Smooth muscle cell (in vitro differentiated cells): Measurements from ENCODE around the gene ATF7IP. TPM values are rescaled to one million over a fixed set of nuclear protein-coding genes. Genes with fewer than 3 reads are reported as not detected.
A peak's percentile ranks its signal among the peaks of the same experiment; 100 is the strongest.

ENCODE experiments used
- DNase-seq: peaks from one replicate; lab custom pipeline; 2025; ENCODE audit not compliant: unreplicated experiment; lab: John Stamatoyannopoulos, UW
- H2AFZ ChIP-seq: fragments of 200-600 bp; sonication (generic); 2 replicates; pipeline ENCODE4 v1.6.0; 2016; ENCODE audit warnings: antibody characterized with exemption, low read depth, mild to moderate bottlenecking
- H3F3A ChIP-seq: fragments of 200-600 bp; sonication (generic); 2 replicates; pipeline ENCODE4 v1.6.0; 2017; ENCODE audit warnings: antibody characterized with exemption, low read depth
- H3K27ac ChIP-seq: fragments of 200-600 bp; sonication (generic); 2 replicates; pipeline ENCODE4 v1.5.1; 2016; ENCODE audit warnings: low read depth, mild to moderate bottlenecking
- H3K27me3 ChIP-seq: fragments of 200-600 bp; sonication (generic); 2 replicates; pipeline ENCODE4 v1.6.1; 2016; ENCODE audit warnings: low read depth, mild to moderate bottlenecking
- H3K36me3 ChIP-seq: fragments of 200-600 bp; sonication (generic); 2 replicates; pipeline ENCODE4 v1.5.1; 2016; ENCODE audit warnings: low read depth
- H3K4me1 ChIP-seq: fragments of 200-600 bp; sonication (generic); 2 replicates; pipeline ENCODE4 v1.5.1; 2016; ENCODE audit warnings: low read depth
- H3K4me2 ChIP-seq: fragments of 200-600 bp; sonication (generic); 2 replicates; pipeline ENCODE4 v1.6.0; 2016; ENCODE audit warnings: mild to moderate bottlenecking
- H3K4me3 ChIP-seq: fragments of 200-600 bp; sonication (generic); 2 replicates; pipeline ENCODE4 v1.5.1; 2016; ENCODE audit warnings: mild to moderate bottlenecking
- H3K79me2 ChIP-seq: fragments of 200-600 bp; sonication (generic); 2 replicates; pipeline ENCODE4 v1.6.0; 2016; ENCODE audit warnings: low read depth, mild to moderate bottlenecking
- H3K9ac ChIP-seq: fragments of 200-600 bp; sonication (generic); 2 replicates; pipeline ENCODE4 v1.6.0; 2016; ENCODE audit warnings: low read depth
- H3K9me3 ChIP-seq: fragments of 200-600 bp; sonication (generic); replicated peaks from 2 replicates; pipeline ENCODE4 v1.5.1; 2016; ENCODE audit warnings: low read depth
- H4K20me1 ChIP-seq: fragments of 200-600 bp; sonication (generic); 2 replicates; pipeline ENCODE4 v1.6.0; 2016; ENCODE audit warnings: low read depth
- CTCF ChIP-seq: fragments of 200-600 bp; sonication (generic); IDR thresholded peaks from 2 replicates; pipeline ENCODE4 v1.5.1; 2017; ENCODE audit warnings: borderline replicate concordance, mild to moderate bottlenecking, antibody characterized with exemption; ENCODE audit not compliant: insufficient read depth, poor library complexity, severe bottlenecking
- WGBS: methylation state at CpG from one replicate; pipeline ENCODE4 v1.1.7; 2016; ENCODE audit warnings: low lambda C conversion rate; 5-methylcytosine and 5-hydroxymethylcytosine counted together
- polyA plus RNA-seq: library from polyadenylated mRNA; unstranded; fragments of >200 nt; fragmentation: Nextera tagmentation; extraction: Ambion mirVana; gene quantifications from 2 replicates; pipeline ENCODE4 v1.2.1, GENCODE V29; 2016
- total RNA-seq: library from RNA; depleted of rRNA; stranded (reverse); fragments of >200 nt; gene quantifications from 2 replicates; pipeline ENCODE4 v1.2.3, GENCODE V29; 2014

ATF7IP gene
- total and polyA plus RNA-seq, 2 experiments from 2014 or later: 27.5 to 66.8 TPM

GRCh38 chr12:14417715-14418114, 52.2 kb downstream of the ATF7IP start:
- H2AFZ ChIP-seq: peak overlapping the region; percentile 55
- peaks cover 27% of the 10 kb centered on the region for H3F3A ChIP-seq
- peaks cover 61% of the 10 kb centered on the region for H3K4me1 ChIP-seq
- H3K27ac ChIP-seq: peak overlapping the region; percentile 92
- H3K9ac ChIP-seq: peak overlapping the region; percentile 65
- TF ChIP-seq CTCF: no peak
- H4K20me1 ChIP-seq: peaks cover 14% of the 10 kb centered on the region
- H3K79me2 ChIP-seq: peaks cover 100% of the 10 kb centered on the region
- 19% methylated on average over 3 of the region's 3 CpGs for WGBS
- H3K27me3 ChIP-seq: no peaks in the 10 kb centered on the region
- H3K36me3 ChIP-seq: peaks cover 3% of the 10 kb centered on the region
- peak overlapping the region; percentile 92 for H3K4me2 ChIP-seq
- DNase-seq: no peak
- H3K4me3 ChIP-seq: peak overlapping the region; percentile 44
- no peaks in the 10 kb centered on the region for H3K9me3 ChIP-seq

DNA sequence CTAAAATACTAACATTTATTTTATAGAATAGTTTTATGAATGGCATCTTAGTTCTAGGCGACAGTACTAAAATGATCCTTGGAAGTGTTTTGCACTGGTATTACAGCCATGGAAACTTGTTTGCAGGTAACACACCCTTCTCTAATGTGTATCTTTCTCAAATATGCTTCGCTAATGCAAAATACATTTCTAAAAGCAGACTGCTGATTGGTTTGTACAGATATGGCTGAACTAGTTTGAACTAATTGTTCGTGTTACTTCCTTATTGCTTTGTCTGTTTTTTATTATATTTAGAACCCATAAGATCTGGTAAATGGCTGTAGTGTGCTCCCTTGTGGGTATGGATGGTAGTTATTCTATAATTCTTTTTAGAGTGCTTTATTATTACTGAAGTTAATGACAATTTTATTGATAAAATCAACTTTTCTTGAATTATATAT, 53.0 kb downstream of the ATF7IP start:
- Histone ChIP-seq H3K27ac (peak overlapping the region; percentile 92), H4K20me1 (peaks cover 17% of the 10 kb centered on the region), H3K9me3 (no peaks in the 10 kb centered on the region), H3K4me2 (peak overlapping the region; percentile 92), H3K4me1 (peaks cover 59% of the 10 kb centered on the region), H3K36me3 (peaks cover 3% of the 10 kb centered on the region), H3K79me2 (peaks cover 100% of the 10 kb centered on the region), H3K9ac (peak overlapping the region; percentile 65), H3K4me3 (peak overlapping the region; percentile 44), H3K27me3 (no peaks in the 10 kb centered on the region), H3F3A (peaks cover 27% of the 10 kb centered on the region), H2AFZ (peak overlapping the region; percentile 55)
- no peak for DNase-seq
- TF ChIP-seq CTCF: peak; percentile 46
- WGBS: 58% methylated on average over 3 of the region's 3 CpGs

DNA sequence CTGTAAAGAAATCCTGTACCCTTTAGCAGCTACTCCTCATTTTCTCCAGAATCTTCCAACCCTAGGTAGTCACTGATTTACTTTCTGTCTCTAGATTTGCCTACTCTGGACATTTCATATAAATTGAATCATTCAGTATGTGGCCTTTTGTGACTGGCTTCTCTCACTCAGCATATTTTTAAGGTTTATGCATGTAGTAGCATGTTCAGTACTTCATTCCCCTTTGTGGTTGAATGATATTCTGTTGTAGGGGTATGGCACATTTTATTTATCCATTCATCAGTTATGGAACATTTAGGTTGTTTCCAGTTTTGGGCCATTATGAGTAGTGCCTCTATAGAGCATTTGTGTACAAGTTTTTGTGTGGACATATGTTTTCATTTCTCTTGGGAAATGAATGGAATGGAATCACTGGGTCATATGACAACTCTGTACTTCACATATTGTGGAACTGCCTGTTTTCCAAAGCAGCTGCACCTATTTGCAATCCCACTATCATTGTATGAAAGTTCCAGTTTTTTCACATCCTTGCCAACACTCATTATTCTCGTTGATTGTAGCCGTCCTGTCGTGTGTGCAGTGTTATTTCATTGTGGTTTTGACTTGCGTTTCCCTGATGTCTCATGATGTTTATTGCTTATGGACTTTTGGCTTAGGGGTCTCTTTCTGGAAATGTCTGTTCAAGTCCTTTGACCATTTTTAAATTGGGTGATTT, 57.2 kb downstream of the ATF7IP start:
- no peak overlapping the region for H3K9ac ChIP-seq
- H3K79me2 ChIP-seq: peaks cover 100% of the 10 kb centered on the region
- no peaks in the 10 kb centered on the region for H3K27me3 ChIP-seq
- H3K4me1 ChIP-seq: peaks cover 24% of the 10 kb centered on the region
- H3K36me3 ChIP-seq: peaks cover 3% of the 10 kb centered on the region
- no peak overlapping the region for H3K4me2 ChIP-seq
- no peaks in the 10 kb centered on the region for H3K9me3 ChIP-seq
- H3K27ac ChIP-seq: no peak overlapping the region
- no peak overlapping the region for H2AFZ ChIP-seq
- TF ChIP-seq CTCF: no peak
- H3F3A ChIP-seq: peaks cover 9% of the 10 kb centered on the region
- peaks cover 12% of the 10 kb centered on the region for H4K20me1 ChIP-seq
- DNase-seq: no peak
- 93% methylated on average over 4 of the region's 4 CpGs for WGBS
- H3K4me3 ChIP-seq: no peak overlapping the region

- Histone ChIP-seq H3F3A (no peaks in the 10 kb centered on the region), H4K20me1 (peaks cover 11% of the 10 kb centered on the region), H3K36me3 (peaks cover 3% of the 10 kb centered on the region), H2AFZ (no peak overlapping the region), H3K27ac (no peak overlapping the region), H3K79me2 (peaks cover 100% of the 10 kb centered on the region), H3K9me3 (no peaks in the 10 kb centered on the region), H3K27me3 (no peaks in the 10 kb centered on the region), H3K4me3 (no peak overlapping the region), H3K4me1 (peaks cover 5% of the 10 kb centered on the region), H3K9ac (no peak overlapping the region), H3K4me2 (no peak overlapping the region)
- no peak for TF ChIP-seq CTCF
- WGBS: 100% methylated on average over 3 of the region's 3 CpGs
- DNase-seq: no peak
Observed at GRCh38 chr12:14424545-14424944, 59.1 kb downstream of the ATF7IP start.
